A673 (cell line): Measurements from ENCODE around the gene CFAP99.

Experiments
- EZH2 ChIP-seq: fragments of 200-600 bp; sonication (generic); IDR thresholded peaks from 2 replicates; pipeline ENCODE4 v1.6.1; 2017; ENCODE audit warnings: borderline replicate concordance, low read depth, mild to moderate bottlenecking, mixed read lengths, antibody characterized with exemption, low read length; ENCODE audit not compliant: poor library complexity, severe bottlenecking
- TF ChIP-seq, protein P1 (sequence below): fragments of 300-800, 200-600 bp; sonication (generic); conservative IDR thresholded peaks from 2 replicates; pipeline ENCODE4 v1.5.1; 2017; ENCODE audit warnings: low read depth, mild to moderate bottlenecking, antibody characterized with exemption, low read length, moderate library complexity, mixed read lengths

DNA sequence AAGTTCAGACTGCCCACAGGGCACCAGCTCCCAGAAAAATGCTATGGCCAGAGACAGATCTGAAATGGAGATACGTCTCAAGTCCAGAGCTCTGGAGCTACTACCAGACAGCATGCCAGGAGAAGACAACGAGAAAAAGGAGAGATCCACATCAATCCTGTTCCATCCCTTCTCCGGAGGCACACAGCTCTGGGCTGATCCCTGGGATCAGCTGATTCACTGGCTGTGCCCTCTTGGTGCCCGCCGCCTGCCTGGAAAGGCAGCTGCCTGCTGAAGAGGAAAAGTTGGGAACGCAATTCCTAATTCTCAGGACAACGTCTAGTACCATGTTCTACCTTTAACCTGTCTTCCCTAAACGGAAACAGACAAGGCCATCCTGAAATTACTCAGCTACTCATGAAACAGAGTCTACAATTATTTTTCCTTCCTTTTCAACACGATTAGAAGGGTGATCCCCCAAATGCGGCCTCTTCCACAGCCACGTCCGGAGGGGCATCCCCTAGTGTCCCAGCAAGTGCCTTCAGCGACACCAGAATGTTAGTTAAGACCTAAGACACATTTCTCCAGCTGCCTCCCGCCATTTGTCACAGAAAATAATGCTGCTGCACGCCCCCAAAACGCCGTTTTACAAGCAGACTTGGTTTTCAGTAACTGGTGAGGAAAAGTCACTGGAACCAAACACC is 2.7 kb upstream of the CFAP99 start:
- TF ChIP-seq, protein P1, sequence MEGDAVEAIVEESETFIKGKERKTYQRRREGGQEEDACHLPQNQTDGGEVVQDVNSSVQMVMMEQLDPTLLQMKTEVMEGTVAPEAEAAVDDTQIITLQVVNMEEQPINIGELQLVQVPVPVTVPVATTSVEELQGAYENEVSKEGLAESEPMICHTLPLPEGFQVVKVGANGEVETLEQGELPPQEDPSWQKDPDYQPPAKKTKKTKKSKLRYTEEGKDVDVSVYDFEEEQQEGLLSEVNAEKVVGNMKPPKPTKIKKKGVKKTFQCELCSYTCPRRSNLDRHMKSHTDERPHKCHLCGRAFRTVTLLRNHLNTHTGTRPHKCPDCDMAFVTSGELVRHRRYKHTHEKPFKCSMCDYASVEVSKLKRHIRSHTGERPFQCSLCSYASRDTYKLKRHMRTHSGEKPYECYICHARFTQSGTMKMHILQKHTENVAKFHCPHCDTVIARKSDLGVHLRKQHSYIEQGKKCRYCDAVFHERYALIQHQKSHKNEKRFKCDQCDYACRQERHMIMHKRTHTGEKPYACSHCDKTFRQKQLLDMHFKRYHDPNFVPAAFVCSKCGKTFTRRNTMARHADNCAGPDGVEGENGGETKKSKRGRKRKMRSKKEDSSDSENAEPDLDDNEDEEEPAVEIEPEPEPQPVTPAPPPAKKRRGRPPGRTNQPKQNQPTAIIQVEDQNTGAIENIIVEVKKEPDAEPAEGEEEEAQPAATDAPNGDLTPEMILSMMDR = no peak
- TF ChIP-seq EZH2 = no peak
